K562 (cell line): ENCODE results near the gene CRPPA. TPM values are rescaled to one million over a fixed set of nuclear protein-coding genes. Genes with fewer than 3 reads are reported as not detected.

Experiments
- CCAR2 ChIP-seq: fragments of 200-400 bp; formaldehyde crosslinking; IDR thresholded peaks from 2 replicates; pipeline ENCODE4 v1.6.1; 2017; ENCODE audit warnings: mild to moderate bottlenecking, low read depth, low read length
- ELF1 ChIP-seq: fragments of 200-800 bp; sonication (Bioruptor generic); IDR thresholded peaks from 2 replicates; pipeline ENCODE4 v1.6.1; 2016; ENCODE audit warnings: missing genetic modification characterization, missing compliant biosample characterization
- HDAC1 ChIP-seq, 2 experiments: fragments of 450-650 bp; IDR thresholded peaks; 2 replicates each; pipeline ENCODE4 v1.6.1; 2016 to 2017; ENCODE audit warnings: inconsistent platforms in 1 of 2, mild to moderate bottlenecking in 1 of 2, moderate library complexity in 1 of 2
- HLTF ChIP-seq: fragments of 450-650 bp; IDR thresholded peaks from 2 replicates; pipeline ENCODE4 v1.6.1; 2016
- KLF13 ChIP-seq: fragments of 450-650 bp; IDR thresholded peaks from 2 replicates; pipeline ENCODE4 v1.6.1; 2016; ENCODE audit warnings: missing genetic modification characterization, low read depth, mild to moderate bottlenecking, missing compliant biosample characterization, moderate library complexity, borderline replicate concordance
- LARP7 ChIP-seq: fragments of 450-650 bp; IDR thresholded peaks from 2 replicates; pipeline ENCODE4 v1.6.1; 2016
- MXI1 ChIP-seq: IDR thresholded peaks from 2 replicates; pipeline ENCODE4 v1.6.1; 2011; ENCODE audit warnings: low read depth, mild to moderate bottlenecking, improper control_type of control experiment, low read length
- POU5F1 ChIP-seq: fragments of 150-350 bp; IDR thresholded peaks from 2 replicates; pipeline ENCODE4 v1.6.1; 2014; ENCODE audit warnings: borderline replicate concordance, low read length, low read depth, mild to moderate bottlenecking; ENCODE audit not compliant: partially characterized antibody
- SIX5 ChIP-seq, 2 experiments: IDR thresholded peaks; 2 replicates each; pipeline ENCODE4 v1.6.1; 2011; ENCODE audit warnings: low read length in 2 of 2, borderline replicate concordance in 1 of 2, low read depth in 1 of 2, mild to moderate bottlenecking in 1 of 2, moderate library complexity in 1 of 2; ENCODE audit not compliant: insufficient read depth in 1 of 2
- SUPT5H ChIP-seq: fragments of 450-650 bp; IDR thresholded peaks from 2 replicates; pipeline ENCODE4 v1.6.1; 2016
- TCF7L2 ChIP-seq: fragments of 150-350 bp; IDR thresholded peaks from 2 replicates; pipeline ENCODE4 v1.6.1; 2016; ENCODE audit warnings: low read depth, mild to moderate bottlenecking, low read length, moderate library complexity
- ZC3H11A ChIP-seq: IDR thresholded peaks from 2 replicates; pipeline ENCODE4 v1.6.1; 2012; ENCODE audit warnings: low read depth, low read length, improper control_type of control experiment
- ZNF224 ChIP-seq: sonication (generic); formaldehyde crosslinking; IDR thresholded peaks from 2 replicates; pipeline ENCODE4 v1.8.0; 2022; ENCODE audit warnings: mild to moderate bottlenecking, missing genetic modification reagents
- ZNF551 ChIP-seq: fragments of 250-450 bp; sonication (Bioruptor Pico); IDR thresholded peaks from 2 replicates; pipeline ENCODE4 v1.5.0; 2021; ENCODE audit warnings: mild to moderate bottlenecking, moderate library complexity
- polyA plus RNA-seq, 8 experiments: library from polyadenylated mRNA; depleted of rRNA in 4 of 8; stranded (reverse) in 5 of 8; unstranded in 3 of 8; fragments of >200 nt; fragmentation: Nextera tagmentation in 2 of 8; fragmentation: Illumina TruSeq in 1 of 8; extraction: Ambion mirVana in 2 of 8; extraction: Trizol in 1 of 8; gene quantifications; 2 replicates each; pipeline versions ENCODE4 v1.2.1 to v1.2.3, GENCODE V29; 2011 to 2014; ENCODE audit warnings: inconsistent platforms in 1 of 8, missing spikeins in 1 of 8
- total RNA-seq, 7 experiments: library from RNA; depleted of rRNA in 6 of 7; stranded (reverse); fragments of >200 nt in 6 of 7; fragmentation: Illumina TruSeq in 2 of 7; extraction: Trizol in 2 of 7; gene quantifications; 2 replicates each; pipeline versions ENCODE4 v1.2.1 to v1.2.3, GENCODE V29; 2011 to 2021; ENCODE audit warnings: low replicate concordance in 1 of 7
- TF ChIP-seq, protein P1 (sequence below): fragments of 250-450 bp; sonication (Bioruptor Pico); IDR thresholded peaks from 2 replicates; pipeline ENCODE4 v1.5.0; 2020; ENCODE audit warnings: mild to moderate bottlenecking
- TF ChIP-seq, protein P2 (sequence below): sonication (generic); formaldehyde crosslinking; IDR thresholded peaks from 2 replicates; pipeline ENCODE4 v1.8.0; 2022; ENCODE audit warnings: mild to moderate bottlenecking, low read depth, missing genetic modification reagents
- TF ChIP-seq, protein P3 (sequence below): fragments of 200-400 bp; formaldehyde crosslinking; IDR thresholded peaks from 2 replicates; pipeline ENCODE4 v1.6.1; 2017; ENCODE audit warnings: mild to moderate bottlenecking, low read depth, low read length, moderate library complexity
- TF ChIP-seq, protein P4 (sequence below): sonication (generic); formaldehyde crosslinking; IDR thresholded peaks from 2 replicates; pipeline ENCODE4 v1.9.0; 2022; ENCODE audit warnings: mild to moderate bottlenecking, missing genetic modification reagents
- TF ChIP-seq, protein P5 (sequence below), 2 experiments: IDR thresholded peaks; 2 replicates each; pipeline ENCODE4 v1.6.1; 2011; ENCODE audit warnings: borderline replicate concordance in 1 of 2, control low read depth in 1 of 2, low read depth in 1 of 2, low read length in 1 of 2, mild to moderate bottlenecking in 1 of 2, mixed read lengths in 1 of 2, moderate library complexity in 1 of 2; ENCODE audit not compliant: insufficient read depth in 1 of 2, insufficient read length in 1 of 2, poor library complexity in 1 of 2, severe bottlenecking in 1 of 2; ENCODE audit errors: extremely low read depth in 1 of 2

CRPPA gene
- total and polyA plus RNA-seq, 9 of the 15 experiments (the other 6 are each of a cell fraction or from before 2014, with no cell fraction given): 3.9 to 14.4 (median 7.8) TPM

DNA sequence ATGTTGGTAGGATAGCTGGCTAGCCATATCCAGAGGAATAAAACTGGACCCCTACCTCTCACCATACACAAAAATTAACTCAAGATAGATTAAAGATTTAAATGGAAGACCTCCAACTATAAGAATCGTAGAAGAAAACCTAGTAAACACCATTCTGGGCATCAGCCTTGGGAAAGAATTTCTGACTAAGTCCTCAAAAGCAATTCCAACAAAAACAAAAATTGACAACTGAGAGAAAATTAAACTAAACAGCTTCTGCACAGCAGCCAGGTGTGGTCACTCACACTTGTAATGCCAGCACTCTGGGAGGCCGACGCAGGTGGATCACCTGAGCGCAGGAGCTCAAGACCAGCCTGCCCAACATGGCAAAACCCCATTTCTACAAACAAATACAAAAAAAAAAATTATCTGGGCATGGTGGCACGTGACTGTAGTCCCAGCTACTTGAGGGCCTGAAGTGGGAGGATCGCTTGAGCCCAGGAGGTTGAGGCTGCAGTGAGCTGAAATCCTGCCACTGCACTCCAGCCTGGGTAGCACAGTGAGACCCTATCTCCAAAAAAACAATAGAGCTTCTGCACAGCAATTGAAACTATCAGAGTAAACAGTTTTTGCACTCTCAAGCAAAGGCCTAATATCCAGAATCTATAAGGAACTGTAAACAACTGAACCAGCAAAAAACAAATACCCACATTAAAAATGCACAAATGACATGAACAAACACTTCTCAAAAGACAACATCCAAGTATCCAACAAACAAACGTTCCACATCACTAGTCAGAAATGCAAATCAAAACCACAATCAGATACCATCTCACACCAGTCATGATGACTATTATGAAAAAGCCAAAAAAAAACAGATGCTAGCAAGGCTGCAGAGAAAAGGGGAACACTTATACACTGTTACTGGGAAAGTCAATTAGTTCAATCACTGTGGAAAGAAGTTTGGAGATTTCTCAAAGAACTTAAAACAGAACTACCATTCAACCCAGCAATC is 4.8 kb downstream of the CRPPA start (continued):
- TF ChIP-seq, protein P1, sequence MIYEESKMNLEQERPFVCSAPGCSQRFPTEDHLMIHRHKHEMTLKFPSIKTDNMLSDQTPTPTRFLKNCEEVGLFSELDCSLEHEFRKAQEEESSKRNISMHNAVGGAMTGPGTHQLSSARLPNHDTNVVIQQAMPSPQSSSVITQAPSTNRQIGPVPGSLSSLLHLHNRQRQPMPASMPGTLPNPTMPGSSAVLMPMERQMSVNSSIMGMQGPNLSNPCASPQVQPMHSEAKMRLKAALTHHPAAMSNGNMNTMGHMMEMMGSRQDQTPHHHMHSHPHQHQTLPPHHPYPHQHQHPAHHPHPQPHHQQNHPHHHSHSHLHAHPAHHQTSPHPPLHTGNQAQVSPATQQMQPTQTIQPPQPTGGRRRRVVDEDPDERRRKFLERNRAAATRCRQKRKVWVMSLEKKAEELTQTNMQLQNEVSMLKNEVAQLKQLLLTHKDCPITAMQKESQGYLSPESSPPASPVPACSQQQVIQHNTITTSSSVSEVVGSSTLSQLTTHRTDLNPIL (CRISPR knock-in tag): no peak
- TF ChIP-seq MXI1: no peak
- TF ChIP-seq, protein P2, sequence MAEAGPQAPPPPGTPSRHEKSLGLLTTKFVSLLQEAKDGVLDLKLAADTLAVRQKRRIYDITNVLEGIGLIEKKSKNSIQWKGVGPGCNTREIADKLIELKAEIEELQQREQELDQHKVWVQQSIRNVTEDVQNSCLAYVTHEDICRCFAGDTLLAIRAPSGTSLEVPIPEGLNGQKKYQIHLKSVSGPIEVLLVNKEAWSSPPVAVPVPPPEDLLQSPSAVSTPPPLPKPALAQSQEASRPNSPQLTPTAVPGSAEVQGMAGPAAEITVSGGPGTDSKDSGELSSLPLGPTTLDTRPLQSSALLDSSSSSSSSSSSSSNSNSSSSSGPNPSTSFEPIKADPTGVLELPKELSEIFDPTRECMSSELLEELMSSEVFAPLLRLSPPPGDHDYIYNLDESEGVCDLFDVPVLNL (CRISPR knock-in tag): no peak
- TF ChIP-seq ELF1 (tag): no peak
- no peak for TF ChIP-seq SIX5 (IDR thresholded peaks at IDR 0.05; ENCODE audit: borderline replicate concordance in 1 of 2, insufficient read depth in 1 of 2, low read depth in 1 of 2, low read length in 2 of 2)
- TF ChIP-seq KLF13 (tag): no peak
- TF ChIP-seq, protein P3, sequence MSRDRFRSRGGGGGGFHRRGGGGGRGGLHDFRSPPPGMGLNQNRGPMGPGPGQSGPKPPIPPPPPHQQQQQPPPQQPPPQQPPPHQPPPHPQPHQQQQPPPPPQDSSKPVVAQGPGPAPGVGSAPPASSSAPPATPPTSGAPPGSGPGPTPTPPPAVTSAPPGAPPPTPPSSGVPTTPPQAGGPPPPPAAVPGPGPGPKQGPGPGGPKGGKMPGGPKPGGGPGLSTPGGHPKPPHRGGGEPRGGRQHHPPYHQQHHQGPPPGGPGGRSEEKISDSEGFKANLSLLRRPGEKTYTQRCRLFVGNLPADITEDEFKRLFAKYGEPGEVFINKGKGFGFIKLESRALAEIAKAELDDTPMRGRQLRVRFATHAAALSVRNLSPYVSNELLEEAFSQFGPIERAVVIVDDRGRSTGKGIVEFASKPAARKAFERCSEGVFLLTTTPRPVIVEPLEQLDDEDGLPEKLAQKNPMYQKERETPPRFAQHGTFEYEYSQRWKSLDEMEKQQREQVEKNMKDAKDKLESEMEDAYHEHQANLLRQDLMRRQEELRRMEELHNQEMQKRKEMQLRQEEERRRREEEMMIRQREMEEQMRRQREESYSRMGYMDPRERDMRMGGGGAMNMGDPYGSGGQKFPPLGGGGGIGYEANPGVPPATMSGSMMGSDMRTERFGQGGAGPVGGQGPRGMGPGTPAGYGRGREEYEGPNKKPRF: no peak
- TF ChIP-seq TCF7L2: no peak
- TF ChIP-seq ZNF224 (CRISPR knock-in tag): no peak
- TF ChIP-seq HLTF: no peak
- TF ChIP-seq HDAC1 (IDR thresholded peaks at IDR 0.05): peak in 1 of 2 experiments; percentile 81; a peak in 1 of 4 replicates
- TF ChIP-seq ZNF551: no peak
- no peak for TF ChIP-seq ZC3H11A
- TF ChIP-seq, protein P4, sequence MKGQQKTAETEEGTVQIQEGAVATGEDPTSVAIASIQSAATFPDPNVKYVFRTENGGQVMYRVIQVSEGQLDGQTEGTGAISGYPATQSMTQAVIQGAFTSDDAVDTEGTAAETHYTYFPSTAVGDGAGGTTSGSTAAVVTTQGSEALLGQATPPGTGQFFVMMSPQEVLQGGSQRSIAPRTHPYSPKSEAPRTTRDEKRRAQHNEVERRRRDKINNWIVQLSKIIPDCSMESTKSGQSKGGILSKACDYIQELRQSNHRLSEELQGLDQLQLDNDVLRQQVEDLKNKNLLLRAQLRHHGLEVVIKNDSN (CRISPR knock-in tag): no peak
- no peak for TF ChIP-seq POU5F1
- TF ChIP-seq CCAR2: no peak
- no peak for TF ChIP-seq SUPT5H
- TF ChIP-seq LARP7: no peak
- TF ChIP-seq, protein P5, sequence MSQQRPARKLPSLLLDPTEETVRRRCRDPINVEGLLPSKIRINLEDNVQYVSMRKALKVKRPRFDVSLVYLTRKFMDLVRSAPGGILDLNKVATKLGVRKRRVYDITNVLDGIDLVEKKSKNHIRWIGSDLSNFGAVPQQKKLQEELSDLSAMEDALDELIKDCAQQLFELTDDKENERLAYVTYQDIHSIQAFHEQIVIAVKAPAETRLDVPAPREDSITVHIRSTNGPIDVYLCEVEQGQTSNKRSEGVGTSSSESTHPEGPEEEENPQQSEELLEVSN (IDR thresholded peaks at IDR 0.05; ENCODE audit: borderline replicate concordance in 1 of 2, extremely low read depth in 1 of 2, insufficient read depth in 1 of 2, insufficient read length in 1 of 2, low read depth in 1 of 2, low read length in 1 of 2, poor library complexity in 1 of 2, severe bottlenecking in 1 of 2): no peak
